LHCN-M2 (cell line): ENCODE data around the gene LRRC72. TPM values are rescaled to one million over a fixed set of nuclear protein-coding genes. Genes with fewer than 3 reads are reported as not detected.
"Not testable (repeated sequence)": the region's sequence is repeated elsewhere in the genome, so short reads cannot be mapped to it uniquely, and the experiment has no call there.

Source experiments
- DNase-seq: peaks from one replicate; pipeline ENCODE4 v3.0.0-alpha.2; 2012; ENCODE audit warnings: low read depth
- total RNA-seq: library from RNA; depleted of rRNA; stranded (reverse); fragments of >200 nt; gene quantifications from 2 replicates; pipeline ENCODE4 v1.2.3, GENCODE V29; 2014

The LRRC72 gene
- total RNA-seq, 1 experiment from 2014 or later, result not detected

DNA sequence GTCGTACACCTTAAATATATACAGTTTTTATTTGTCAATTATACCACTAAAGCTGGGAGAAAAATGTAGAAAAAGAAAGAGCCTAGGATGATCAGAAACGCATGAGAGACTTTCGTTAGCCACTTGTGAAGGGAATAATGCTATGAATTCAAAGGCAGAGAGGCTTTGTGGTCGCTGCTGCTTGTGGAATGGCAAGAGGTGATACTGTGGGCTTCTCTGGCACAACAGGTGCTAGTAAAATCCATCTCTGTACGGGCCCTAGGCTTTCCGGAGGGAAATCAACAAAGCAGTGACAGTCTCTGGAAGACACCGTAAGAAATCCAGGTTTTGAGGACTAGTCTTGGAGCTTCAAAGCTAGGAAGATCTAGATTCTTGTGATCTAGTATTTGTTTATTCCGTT is 52.6 kb downstream of the LRRC72 start:
- DNase-seq, result peak; percentile 13

DNA sequence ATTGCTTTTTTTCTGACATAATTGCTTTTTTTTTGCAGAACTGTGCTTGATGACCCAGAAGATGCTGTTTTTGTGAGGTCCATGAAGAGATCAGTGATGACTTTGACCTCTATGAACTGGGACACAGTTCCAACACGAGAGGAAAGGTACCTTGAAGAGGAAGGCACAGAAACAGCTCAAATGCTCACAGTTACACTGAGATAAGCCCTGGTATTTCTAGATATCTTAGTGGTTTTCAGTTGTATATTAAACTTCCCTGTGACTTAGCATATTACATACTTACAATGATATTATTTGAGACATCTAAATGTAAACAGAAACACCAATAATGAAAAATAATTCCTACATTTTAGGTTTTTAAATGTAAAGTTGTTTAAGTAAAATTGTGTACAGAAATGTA is 54.7 kb downstream of the LRRC72 start:
- no peak for DNase-seq

DNA sequence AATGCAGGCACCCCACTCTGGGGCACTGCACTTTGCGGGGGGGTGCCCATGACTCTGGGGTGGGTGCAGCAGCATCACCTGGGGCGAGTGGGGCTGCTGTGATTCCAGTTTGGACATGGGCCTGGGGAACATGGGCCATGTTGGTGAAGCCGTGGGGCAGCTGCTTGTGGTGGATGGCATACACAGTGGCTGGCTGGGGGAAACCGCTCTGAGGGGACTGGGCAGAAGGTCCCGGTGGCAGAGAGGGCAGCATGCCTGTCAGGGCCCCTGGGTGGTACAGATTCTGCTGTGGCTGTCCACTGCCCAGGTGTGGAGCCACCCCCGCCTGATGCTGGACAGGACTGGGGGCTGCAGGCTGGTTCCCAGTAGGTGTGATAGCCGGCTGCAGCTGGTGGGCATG is 57.2 kb downstream of the LRRC72 start:
- no peak for DNase-seq

DNA sequence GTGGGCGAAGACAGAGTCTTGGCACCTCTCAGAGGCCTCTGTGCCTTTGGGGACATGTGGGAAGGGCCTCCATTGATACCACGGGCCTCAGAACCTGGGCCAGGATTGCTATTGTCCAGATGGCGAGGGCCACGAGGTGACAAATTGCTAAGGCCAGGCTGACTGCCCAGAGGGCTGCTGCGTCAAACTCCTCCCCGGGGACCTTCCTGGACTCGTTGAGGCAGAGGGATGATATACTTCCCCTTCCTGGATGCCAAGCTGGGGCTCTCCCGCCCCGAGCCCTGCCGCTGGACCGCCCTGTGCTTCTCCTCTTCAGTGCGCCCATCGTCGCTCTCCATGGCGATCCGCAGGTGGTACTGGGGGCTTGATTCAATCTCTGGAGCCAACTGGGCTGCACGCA is 58.9 kb downstream of the LRRC72 start:
- no peak for DNase-seq

DNA sequence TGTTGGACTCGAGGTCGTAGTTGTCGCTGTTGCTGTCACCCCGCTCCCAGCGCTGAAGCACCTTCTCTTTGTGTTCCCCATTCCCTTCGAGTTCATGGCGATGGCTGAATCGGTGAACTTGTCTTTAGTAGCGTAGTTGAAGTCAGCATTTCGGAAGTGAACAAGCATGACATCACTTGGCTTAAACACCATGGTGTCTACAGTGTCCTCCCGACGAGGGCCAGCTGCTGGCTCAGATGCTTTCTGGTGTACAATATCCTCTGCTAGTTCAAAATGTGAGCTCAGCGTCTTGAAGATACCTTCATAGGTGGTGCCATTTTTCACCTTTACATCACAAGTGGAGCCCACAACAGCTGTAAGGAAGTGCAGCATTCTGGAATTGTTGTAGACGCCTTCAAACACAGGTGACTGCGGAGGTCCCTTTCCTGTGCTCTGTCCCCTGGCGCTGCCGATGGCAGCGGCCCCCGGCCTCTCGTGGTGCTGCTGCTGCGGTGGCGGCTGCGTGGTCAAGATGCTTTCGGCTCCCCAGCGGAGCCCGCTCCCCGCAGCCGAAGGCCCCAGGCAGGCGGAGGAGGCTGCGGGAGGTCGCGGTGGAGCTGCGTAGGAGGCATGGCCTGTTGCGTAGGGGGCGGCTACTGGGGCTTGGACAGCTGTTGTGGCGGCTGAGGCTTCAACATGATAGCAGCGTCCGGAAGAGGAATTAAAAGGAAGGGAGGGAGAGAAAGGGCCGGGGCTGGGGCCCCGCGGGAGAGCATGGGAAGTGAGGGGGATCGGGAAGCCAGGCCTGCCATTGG is 59.7 kb downstream of the LRRC72 start:
- no peak for DNase-seq

DNA sequence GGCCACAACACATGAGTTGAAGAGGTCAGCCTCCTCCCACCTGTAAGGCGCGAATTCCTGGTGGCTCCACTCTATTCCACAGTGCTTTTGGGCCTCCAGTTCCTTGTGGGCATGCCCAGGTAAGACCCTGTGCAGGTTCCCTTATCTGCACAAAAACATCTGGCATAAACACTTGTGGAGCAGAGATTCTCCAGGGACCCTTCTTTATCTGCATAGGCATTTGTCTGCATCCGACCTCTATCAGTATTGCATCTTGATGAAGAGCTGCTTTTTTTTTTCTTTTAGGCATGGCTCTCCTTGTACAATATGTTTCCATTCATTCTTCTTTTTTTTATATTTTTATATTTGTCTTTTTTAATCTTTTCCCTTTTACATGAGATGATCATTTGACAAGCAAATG is 60.5 kb downstream of the LRRC72 start:
- no peak for DNase-seq

DNA sequence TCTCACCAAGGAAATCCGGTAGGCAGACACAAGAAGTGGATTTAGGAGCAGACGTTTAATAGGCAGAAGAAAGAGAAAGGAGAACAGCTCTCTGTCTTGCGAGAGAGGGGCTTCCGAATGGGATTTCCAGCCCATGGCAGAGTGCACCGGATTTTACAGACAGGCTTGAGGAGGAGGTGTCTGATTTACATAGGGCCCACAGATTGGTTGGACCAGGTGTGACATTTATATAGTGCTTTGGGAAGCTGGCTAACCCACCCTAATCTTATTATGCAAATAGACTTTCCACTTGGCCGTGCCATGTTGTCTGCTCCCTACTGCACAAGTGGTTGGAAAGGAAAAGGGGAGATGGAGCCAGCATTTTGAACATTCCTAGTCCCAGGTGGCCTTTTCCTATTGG is 61.2 kb downstream of the LRRC72 start:
- no peak for DNase-seq

DNA sequence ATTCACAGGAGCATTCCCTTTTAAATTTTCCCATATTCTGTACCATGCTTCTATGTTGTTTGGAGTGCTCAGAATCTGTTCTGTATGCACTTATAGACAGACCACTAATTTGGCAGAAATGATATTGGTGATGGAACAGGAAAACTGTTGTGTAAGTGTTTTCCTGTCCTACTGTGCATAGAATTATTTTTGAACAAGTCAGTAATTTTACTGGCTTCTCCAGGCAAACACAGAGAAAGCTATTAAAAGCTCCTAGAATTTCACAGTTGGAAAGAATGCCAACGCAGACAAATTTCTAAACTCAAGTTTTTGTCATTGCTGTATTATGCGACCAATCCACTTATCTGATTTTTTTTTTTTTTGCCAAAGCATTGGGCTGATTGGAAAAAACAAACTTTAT is 63.3 kb downstream of the LRRC72 start:
- DNase-seq, result no peak

DNA sequence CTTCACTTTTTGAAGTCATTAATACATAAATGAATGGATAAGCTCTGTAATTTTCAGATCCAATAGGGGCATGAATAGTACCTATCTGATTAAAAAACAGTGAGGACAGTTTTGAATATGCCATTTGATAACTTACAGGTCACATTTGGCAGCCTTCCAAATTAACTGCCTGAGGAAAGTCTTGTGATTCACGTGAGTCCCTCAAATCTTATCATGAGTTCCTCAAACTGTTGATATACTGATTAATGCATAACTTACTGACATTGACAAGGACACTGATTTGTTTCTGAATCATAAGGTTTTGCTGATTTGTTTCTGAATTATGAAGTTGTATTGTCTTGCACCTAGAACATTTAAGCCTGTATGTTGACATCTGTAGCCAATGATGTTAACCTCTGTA is 63.8 kb downstream of the LRRC72 start:
- no peak for DNase-seq

DNA sequence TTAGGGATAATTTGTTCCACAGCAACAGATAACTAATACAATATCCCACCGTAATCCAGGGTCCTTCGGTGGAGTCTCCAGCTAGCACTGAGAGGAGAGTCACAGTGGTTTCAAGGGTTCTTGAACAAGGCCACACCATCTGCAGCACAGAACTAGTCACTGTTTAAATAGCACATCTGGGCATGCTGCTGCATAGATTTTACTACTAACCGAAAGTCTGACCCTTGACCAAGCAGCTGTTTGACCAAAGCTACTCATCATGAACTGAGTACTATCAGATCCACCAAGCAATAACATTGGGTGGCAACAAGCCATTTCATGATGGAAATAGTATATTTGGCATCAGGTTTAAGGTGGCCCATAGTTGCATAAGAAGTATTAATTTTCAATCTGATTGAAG is 65.8 kb downstream of the LRRC72 start:
- DNase-seq, result peak; percentile 54

DNA sequence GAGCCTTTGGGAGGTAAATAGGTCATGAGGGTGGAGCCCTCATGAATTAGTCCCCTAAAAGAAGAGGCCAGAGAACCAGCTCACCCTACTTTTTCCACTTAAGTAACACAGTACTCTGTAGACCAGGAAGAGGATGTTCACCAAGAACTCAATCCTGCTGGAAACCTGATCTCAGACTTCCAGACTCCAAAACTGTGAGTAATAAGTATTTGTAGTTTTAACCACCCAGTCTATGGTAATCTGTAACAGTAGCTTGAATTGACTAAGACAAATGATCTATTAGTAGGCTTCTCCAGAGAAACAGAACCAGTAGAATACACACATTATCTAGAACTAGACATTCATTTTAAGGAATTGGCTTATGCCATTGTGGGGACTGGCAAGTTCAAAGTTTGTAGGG is 67.4 kb downstream of the LRRC72 start:
- peak; percentile 81 for DNase-seq

DNA sequence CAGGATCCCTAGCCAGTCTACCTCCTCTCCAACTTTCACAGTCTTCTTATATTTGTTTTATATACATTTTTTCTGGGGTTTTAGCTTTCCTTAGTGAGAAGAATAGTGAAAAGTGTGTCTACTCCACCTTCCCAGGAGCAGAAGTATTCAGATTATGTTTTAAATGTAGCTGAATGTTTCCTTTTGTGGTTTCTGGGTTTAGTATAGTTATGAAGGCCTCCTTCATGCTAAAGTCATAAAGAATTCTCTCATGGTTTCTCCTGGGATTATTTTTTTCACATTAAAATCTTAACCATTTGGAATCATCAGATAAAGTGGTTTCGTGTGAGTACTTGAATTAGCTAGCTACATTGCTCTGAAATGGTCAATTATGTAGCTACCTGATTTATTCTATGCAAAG is 68.1 kb downstream of the LRRC72 start:
- DNase-seq, result no peak

DNA sequence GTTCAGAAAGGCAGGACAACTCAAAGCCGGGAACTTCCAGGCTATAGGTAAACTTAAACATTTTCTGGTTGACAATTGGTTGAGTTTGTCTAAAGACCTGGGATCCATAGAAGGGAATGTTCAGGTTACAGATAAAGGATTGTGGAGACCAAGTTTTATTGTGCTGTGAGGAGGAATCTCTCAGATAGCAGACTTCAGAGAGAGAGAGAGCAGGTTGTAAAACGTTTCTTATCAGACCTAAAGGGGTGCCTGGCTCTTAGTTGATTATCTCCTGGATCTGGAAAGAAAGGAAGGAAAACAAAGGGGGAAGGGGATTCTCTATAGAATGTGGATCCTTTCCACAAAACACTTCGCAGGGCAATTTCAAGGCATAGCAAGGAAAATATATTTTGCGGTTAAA is 69.0 kb downstream of the LRRC72 start:
- DNase-seq, result not testable (repeated sequence)

DNA sequence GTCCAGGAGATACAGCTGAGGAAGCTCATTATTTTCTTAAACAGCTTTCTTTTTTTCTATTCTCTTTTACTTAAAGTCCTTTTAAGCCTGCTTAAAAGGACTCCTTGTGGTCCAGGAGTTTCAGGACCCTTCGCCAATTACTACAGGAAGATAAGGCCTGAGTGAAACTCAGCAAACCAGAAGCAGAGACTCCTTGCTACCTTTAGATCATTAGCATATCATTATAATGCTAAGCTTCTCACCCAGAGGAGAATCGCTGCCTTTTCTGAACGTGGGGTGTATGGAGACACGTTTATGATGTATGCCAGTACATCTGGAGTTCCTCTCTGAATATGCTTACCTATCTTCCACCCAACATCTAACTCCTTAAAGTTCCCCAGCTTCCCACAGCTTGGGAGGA is 71.4 kb downstream of the LRRC72 start:
- no peak for DNase-seq

DNA sequence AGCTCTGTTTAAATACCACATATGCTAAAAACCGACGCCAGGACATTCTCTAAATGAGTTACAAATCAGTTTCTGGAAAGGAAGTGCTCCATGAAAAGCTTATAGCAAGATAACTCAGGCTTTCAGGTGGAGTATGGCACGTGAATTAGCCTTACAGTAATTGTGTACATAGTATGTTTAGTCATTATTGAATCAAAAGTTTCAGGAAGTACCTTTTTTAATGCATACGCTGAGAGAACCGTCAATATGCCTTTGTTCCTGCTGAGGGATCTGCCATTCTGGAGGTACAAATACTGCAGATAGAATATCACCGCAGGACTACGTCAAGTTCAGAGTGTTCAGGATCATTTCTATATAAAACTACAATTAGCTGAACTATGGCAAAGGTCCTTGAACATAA is 73.2 kb downstream of the LRRC72 start:
- no peak for DNase-seq

DNA sequence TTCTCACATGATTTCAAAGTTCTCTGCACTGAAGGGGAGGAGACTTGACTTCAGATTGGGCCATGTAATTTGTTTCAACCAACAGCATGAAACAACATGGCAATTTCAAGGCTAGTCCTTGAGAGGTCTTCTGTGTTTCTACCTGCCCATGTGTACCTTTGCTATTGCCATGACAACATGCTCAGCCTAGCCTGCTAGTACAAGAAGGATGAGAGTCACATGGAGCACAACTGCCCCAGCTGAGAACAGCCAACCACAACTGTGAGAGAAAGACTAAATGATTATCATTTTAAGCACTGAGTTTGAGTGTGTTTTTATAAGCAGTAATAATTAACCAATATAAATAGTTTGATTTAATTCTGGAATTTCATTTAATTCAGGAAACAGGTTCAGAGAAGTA is 77.0 kb downstream of the LRRC72 start:
- DNase-seq, result no peak

DNA sequence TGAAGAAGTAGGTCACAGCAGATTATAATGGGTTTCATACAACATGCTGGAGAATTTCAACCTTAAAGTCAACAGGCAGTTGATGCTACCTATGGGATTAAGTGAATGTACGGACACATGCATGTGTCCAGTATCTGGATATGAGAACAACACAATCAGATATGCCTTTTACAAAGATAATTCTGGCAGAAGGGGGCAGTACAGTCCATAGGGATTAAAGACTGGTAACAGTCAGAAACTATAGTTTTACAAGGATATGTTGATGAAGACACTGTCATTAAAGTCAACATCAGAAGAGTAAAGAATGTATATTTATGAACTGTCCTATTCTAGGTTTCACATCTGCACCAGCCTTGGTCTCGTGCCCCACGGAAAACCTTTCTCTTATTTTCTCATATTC is 77.4 kb downstream of the LRRC72 start:
- peak; percentile 27 for DNase-seq

DNA sequence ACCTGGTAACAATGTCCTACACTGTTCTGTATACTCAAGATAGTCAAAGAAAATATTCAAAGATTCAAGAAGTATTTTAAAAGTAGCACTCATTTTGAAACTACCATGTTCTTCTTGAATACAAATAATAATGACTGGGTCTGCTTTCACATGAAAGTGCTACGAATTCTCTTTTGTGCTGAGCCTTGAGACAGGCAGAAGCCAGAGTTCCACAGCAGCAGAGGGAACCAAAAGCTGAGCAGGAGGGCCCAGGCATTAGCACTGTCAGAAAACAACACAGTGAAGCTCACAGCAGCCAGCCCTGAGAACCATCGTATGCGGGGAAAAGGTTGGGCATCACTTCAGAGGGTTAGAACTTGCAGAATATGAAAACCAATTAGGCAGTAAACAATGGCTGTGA is 80.1 kb downstream of the LRRC72 start:
- DNase-seq, result no peak

DNA sequence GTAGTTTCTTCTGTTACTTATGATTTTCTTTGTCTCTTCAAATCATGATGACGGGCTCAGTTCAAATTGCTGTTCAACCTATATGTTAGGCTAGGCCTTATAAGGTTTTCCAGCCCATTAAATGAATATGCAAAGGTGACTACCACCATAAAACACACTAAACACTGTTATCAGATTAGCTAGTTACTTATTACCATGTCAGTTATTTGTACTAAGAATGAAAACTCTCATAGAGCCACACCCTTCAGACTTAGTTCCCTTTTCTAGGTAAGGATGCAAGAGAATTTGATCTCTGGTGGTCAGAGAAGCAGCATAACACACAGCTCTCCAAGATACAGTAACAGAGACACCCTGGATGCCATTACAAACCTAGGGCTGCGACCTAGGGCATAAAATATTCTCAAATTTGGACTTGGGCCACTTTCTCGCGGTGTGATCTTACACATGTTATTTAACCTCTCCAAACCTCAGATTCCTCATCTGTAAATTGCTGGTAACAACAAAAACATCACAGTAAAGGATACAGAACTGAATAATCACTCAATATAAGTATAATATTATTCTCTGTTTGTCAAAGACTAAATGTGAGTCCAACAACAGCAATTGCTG is 83.3 kb downstream of the LRRC72 start:
- no peak for DNase-seq

DNA sequence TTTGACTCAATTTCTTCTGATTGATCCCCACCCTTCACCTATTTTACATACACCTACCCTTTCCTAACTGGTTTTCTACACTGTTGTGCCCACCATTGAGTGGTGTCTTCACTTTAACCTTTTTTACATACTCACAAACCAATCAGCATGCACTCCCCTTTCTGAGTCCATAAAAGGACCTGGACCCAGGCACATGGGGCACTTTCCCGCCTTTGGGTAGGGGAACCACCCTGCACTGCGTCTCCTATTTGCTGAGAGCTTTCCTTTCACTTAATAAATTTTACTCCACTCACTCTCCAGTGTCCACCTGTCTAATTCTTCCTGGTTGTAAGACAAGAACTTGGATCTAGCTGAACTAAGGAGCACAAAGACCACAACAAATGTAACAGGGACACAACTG is 85.1 kb downstream of the LRRC72 start:
- no peak for DNase-seq

DNA sequence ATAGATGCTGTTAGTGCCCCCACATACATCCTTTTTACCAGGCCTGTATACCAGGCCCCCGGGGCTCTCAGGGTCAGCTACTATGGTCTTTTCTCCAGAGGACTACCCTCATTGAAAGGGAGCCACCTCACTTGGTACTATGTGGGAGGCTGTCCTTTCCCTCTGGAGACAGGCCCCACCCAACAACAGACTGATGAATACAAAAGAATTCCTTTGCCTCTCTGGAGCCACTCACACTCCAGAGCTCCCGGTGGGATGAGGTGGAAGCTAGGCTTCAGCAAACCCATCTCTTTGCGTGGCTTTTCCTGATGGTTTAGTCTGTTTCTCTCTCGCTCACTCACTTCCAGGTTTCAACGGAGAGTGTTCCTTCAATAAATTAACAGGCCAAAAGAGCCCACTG is 88.6 kb downstream of the LRRC72 start:
- no peak for DNase-seq

DNA sequence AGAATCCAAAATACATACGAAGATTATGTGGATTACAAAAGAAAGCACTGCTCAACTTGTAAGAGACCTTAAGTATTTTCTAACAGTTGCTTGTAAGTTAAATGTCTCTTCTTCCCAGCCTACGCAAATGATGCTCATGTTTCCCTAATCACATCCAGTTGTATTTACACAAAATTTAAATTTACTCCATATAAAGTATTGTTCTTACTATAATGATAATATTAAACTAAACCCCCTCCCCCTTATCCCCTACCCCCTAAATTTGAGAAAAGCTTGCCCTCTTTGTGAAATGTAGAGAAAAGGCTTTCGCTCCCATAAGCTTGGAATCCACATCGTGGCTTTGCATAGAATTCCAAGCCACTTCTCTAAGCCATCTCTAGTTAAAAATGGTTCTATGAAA is 89.5 kb downstream of the LRRC72 start:
- no peak for DNase-seq

DNA sequence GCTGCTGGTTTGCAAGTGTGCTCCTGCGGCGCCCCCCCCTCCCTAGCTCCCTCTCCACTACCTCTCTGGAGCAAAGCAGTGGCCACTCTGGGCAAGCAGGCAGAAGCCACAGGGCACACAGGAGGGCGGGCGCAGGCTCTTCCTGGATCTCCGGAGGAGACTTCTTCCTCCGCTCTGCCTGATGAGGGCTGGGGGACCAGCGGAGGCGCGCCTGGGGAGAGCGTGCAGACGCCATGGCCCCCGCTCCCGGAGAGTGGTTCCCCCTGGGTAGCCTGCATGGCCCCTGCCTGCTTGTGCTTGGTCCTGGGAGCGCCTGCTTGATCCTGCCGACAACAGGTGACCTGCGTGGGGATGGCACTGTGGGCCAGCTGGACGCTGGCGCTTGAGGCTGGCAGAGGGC is 89.9 kb downstream of the LRRC72 start:
- no peak for DNase-seq

DNA sequence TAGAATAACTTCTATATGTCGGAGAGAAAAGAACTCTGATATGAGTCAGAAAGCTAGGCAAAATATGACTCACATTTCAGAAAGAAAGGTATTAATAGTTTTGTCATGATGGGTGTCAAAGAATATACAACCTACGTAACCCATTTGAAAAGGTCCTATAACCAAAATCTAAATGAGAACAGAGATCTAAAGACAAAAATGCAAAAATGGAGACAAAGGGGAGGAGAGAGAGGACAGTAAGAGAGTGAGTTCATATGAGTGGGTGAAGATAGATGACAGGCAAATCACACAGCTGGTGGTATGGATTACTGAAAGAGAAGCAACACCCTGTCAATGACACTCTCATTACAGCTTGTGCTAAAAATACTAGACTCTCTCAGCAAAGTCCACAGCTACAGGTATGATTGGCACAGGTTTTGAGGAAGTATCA is 93.4 kb downstream of the LRRC72 start:
- DNase-seq, result no peak
